OCI-LY1 (cell line): ENCODE results near the gene CEP131.

Experiments
- H2AFZ ChIP-seq: fragments of 200-600 bp; sonication (generic), shearing (Covaris generic); 2 replicates; pipeline ENCODE4 v1.6.0; 2014; ENCODE audit warnings: antibody characterized with exemption, mild to moderate bottlenecking, low read length
- H3F3A ChIP-seq: fragments of 200-600 bp; sonication (generic), shearing (Covaris generic); 2 replicates; pipeline ENCODE4 v1.6.0; 2014; ENCODE audit warnings: mild to moderate bottlenecking, antibody characterized with exemption, low read length, moderate library complexity; ENCODE audit not compliant: insufficient read depth
- H3K27ac ChIP-seq: fragments of 200-600 bp; sonication (generic); 2 replicates; pipeline ENCODE4 v1.5.1; 2014; ENCODE audit warnings: low read length, mixed run types, mild to moderate bottlenecking, low read depth; ENCODE audit not compliant: poor library complexity, severe bottlenecking
- H3K27me3 ChIP-seq: fragments of 200-600 bp; sonication (generic); 2 replicates; pipeline ENCODE4 v1.6.0; 2014; ENCODE audit warnings: antibody characterized with exemption, mild to moderate bottlenecking, low read length, moderate library complexity; ENCODE audit not compliant: insufficient read depth
- H3K36me3 ChIP-seq: fragments of 200-600 bp; sonication (generic); 2 replicates; pipeline ENCODE4 v1.6.1; 2014; ENCODE audit warnings: mild to moderate bottlenecking, antibody characterized with exemption, low read length, moderate library complexity, mixed read lengths; ENCODE audit not compliant: insufficient read depth
- H3K4me1 ChIP-seq: fragments of 200-600 bp; sonication (generic); 2 replicates; pipeline ENCODE4 v1.5.1; 2014; ENCODE audit warnings: mild to moderate bottlenecking, low read length, moderate library complexity; ENCODE audit not compliant: insufficient read depth, severe bottlenecking
- H3K4me2 ChIP-seq: fragments of 200-600 bp; sonication (generic), shearing (Covaris generic); 2 replicates; pipeline ENCODE4 v1.6.1; 2014; ENCODE audit warnings: low read length
- H3K4me3 ChIP-seq: fragments of 200-600 bp; sonication (generic); 2 replicates; pipeline ENCODE4 v1.5.1; 2014; ENCODE audit warnings: low read length, low read depth, mild to moderate bottlenecking, mixed read lengths; ENCODE audit not compliant: poor library complexity, severe bottlenecking
- H3K79me2 ChIP-seq: fragments of 200-600 bp; shearing (Covaris generic); 2 replicates; pipeline ENCODE4 v1.6.1; 2016; ENCODE audit warnings: mixed run types, low read length, mixed read lengths; ENCODE audit not compliant: insufficient read depth
- H3K9ac ChIP-seq: fragments of 200-600 bp; sonication (generic), shearing (Covaris generic); 2 replicates; pipeline ENCODE4 v1.6.1; 2014; ENCODE audit warnings: mild to moderate bottlenecking, low read length, mixed read lengths
- H3K9me2 ChIP-seq: fragments of 200-600 bp; sonication (generic), shearing (Covaris generic); 2 replicates; pipeline ENCODE4 v1.6.1; 2014; ENCODE audit warnings: low read depth, mild to moderate bottlenecking, low read length, mixed read lengths
- H3K9me3 ChIP-seq: fragments of 200-600 bp; shearing (Covaris generic); 2 replicates; pipeline ENCODE4 v1.6.1; 2014; ENCODE audit warnings: low read length, mixed read lengths
- H4K20me1 ChIP-seq: fragments of 200-600 bp; sonication (generic), shearing (Covaris generic); 2 replicates; pipeline ENCODE4 v1.6.0; 2016; ENCODE audit warnings: mild to moderate bottlenecking, low read length; ENCODE audit not compliant: insufficient read depth
- CTCF ChIP-seq: fragments of 200-600 bp; sonication (generic), shearing (Covaris generic); IDR thresholded peaks from 2 replicates; pipeline ENCODE4 v1.5.1; 2017; ENCODE audit warnings: mild to moderate bottlenecking, antibody characterized with exemption, low read length, moderate library complexity, mixed read lengths
- EZH2 ChIP-seq: fragments of 200-600 bp; sonication (generic), shearing (Covaris generic); IDR thresholded peaks from 2 replicates; pipeline ENCODE4 v1.8.0; 2017; ENCODE audit warnings: borderline replicate concordance, mixed run types, mild to moderate bottlenecking, antibody characterized with exemption, low read length, moderate library complexity, mixed read lengths

CEP131 gene

GRCh38 chr17:81245665-81246342 is 23.0 kb upstream of the CEP131 start:
- Histone ChIP-seq H3K4me3 (no peak overlapping the region), H3K9ac (no peak overlapping the region), H3K4me2 (no peak overlapping the region), H3K27me3 (no peaks in the 10 kb centered on the region), H4K20me1 (no peaks in the 10 kb centered on the region), H3K27ac (no peak overlapping the region), H3K4me1 (peaks cover 47% of the 10 kb centered on the region), H3K9me2 (no peaks in the 10 kb centered on the region), H3F3A (peaks cover 5% of the 10 kb centered on the region), H2AFZ (no peak overlapping the region), H3K79me2 (no peaks in the 10 kb centered on the region), H3K9me3 (no peaks in the 10 kb centered on the region), H3K36me3 (peaks cover 14% of the 10 kb centered on the region)
- TF ChIP-seq CTCF: no peak
- no peak for TF ChIP-seq EZH2

GRCh38 chr17:81245024-81245664 is 22.4 kb upstream of the CEP131 start:
- no peaks in the 10 kb centered on the region; the same call in 1 of the 2 replicates for H3F3A ChIP-seq
- H4K20me1 ChIP-seq: no peaks in the 10 kb centered on the region
- H3K27ac ChIP-seq: peak overlapping the region; percentile 50
- H3K4me1 ChIP-seq: peaks cover 47% of the 10 kb centered on the region
- H3K9me3 ChIP-seq: no peaks in the 10 kb centered on the region
- TF ChIP-seq EZH2 (no peak), CTCF (no peak)
- no peak overlapping the region for H2AFZ ChIP-seq
- no peak overlapping the region for H3K4me3 ChIP-seq
- H3K4me2 ChIP-seq: no peak overlapping the region
- H3K36me3 ChIP-seq: peaks cover 14% of the 10 kb centered on the region
- peaks cover 2% of the 10 kb centered on the region; the same call in 1 of the 2 replicates for H3K79me2 ChIP-seq
- H3K9ac ChIP-seq: no peak overlapping the region
- H3K9me2 ChIP-seq: no peaks in the 10 kb centered on the region
- H3K27me3 ChIP-seq: no peaks in the 10 kb centered on the region

GRCh38 chr17:81244358-81245023 is 21.7 kb upstream of the CEP131 start:
- TF ChIP-seq CTCF (no peak), EZH2 (no peak)
- peaks cover 14% of the 10 kb centered on the region for H3K36me3 ChIP-seq
- H3K4me2 ChIP-seq: no peak overlapping the region
- H3K27ac ChIP-seq: peak overlapping the region; percentile 50
- no peaks in the 10 kb centered on the region for H3K9me2 ChIP-seq
- peaks cover 7% of the 10 kb centered on the region; the same call in 1 of the 2 replicates for H3K79me2 ChIP-seq
- H2AFZ ChIP-seq: no peak overlapping the region
- H3K4me3 ChIP-seq: no peak overlapping the region
- no peak overlapping the region for H3K9ac ChIP-seq
- no peaks in the 10 kb centered on the region for H3F3A ChIP-seq
- no peaks in the 10 kb centered on the region for H3K9me3 ChIP-seq
- no peaks in the 10 kb centered on the region for H3K27me3 ChIP-seq
- H3K4me1 ChIP-seq: peaks cover 44% of the 10 kb centered on the region
- no peaks in the 10 kb centered on the region for H4K20me1 ChIP-seq
